Inflammatory macrophage (primary cell): ENCODE results near the gene CHCHD3.

Source experiments
- DNase-seq, 2 donors: peaks; one replicate each; pipeline ENCODE4 v3.0.0-alpha.2; 2020 to 2022

The CHCHD3 gene

GRCh38 chr7:132857703-132858102 is 224.2 kb downstream of the CHCHD3 start:
- DNase-seq = no peak

GRCh38 chr7:132857031-132857430 is 224.9 kb downstream of the CHCHD3 start:
- no peak for DNase-seq

- DNase-seq = no peak
Measured at GRCh38 chr7:132856416-132856815, 225.5 kb downstream of the CHCHD3 start.

- DNase-seq = no peak
Measured at GRCh38 chr7:132855901-132856300, 226.0 kb downstream of the CHCHD3 start.

- DNase-seq = no peak
Measured at GRCh38 chr7:132854238-132854637, 227.7 kb downstream of the CHCHD3 start.

GRCh38 chr7:132847376-132847775 is 234.5 kb downstream of the CHCHD3 start:
- DNase-seq = no peak

- DNase-seq = no peak
Measured at GRCh38 chr7:132846086-132846485, 235.8 kb downstream of the CHCHD3 start.

GRCh38 chr7:132842478-132842877 is 239.4 kb downstream of the CHCHD3 start:
- DNase-seq = no peak

- no peak for DNase-seq
Measured at GRCh38 chr7:132840199-132840598, 241.7 kb downstream of the CHCHD3 start.

- DNase-seq = no peak
Measured at GRCh38 chr7:132838313-132838712, 243.6 kb downstream of the CHCHD3 start.

- no peak for DNase-seq
Measured at GRCh38 chr7:132837529-132837928, 244.4 kb downstream of the CHCHD3 start.

GRCh38 chr7:132836746-132837145 is 245.1 kb downstream of the CHCHD3 start:
- DNase-seq = no peak

GRCh38 chr7:132830941-132831340 is 250.9 kb downstream of the CHCHD3 start:
- no peak for DNase-seq

- DNase-seq = no peak
Measured at GRCh38 chr7:132828502-132828901, 253.4 kb downstream of the CHCHD3 start.

- no peak for DNase-seq
Measured at GRCh38 chr7:132825932-132826835, 255.7 kb downstream of the CHCHD3 start.

GRCh38 chr7:132825222-132825621 is 256.7 kb downstream of the CHCHD3 start:
- no peak for DNase-seq

- DNase-seq = no peak
Measured at GRCh38 chr7:132819648-132820047, 262.2 kb downstream of the CHCHD3 start.

GRCh38 chr7:132817949-132818348 is 263.9 kb downstream of the CHCHD3 start:
- no peak for DNase-seq

GRCh38 chr7:132815696-132816311 is 266.1 kb downstream of the CHCHD3 start:
- DNase-seq = no peak

GRCh38 chr7:132815130-132815529 is 266.8 kb downstream of the CHCHD3 start:
- DNase-seq = no peak

GRCh38 chr7:132810561-132810960 is 271.3 kb downstream of the CHCHD3 start:
- DNase-seq = no peak

- no peak for DNase-seq
Measured at GRCh38 chr7:132806834-132807233, 275.1 kb downstream of the CHCHD3 start.

- no peak for DNase-seq
Measured at GRCh38 chr7:132805766-132806165, 276.1 kb downstream of the CHCHD3 start.

GRCh38 chr7:132804849-132805485 is 276.9 kb downstream of the CHCHD3 start:
- no peak for DNase-seq
